Ishikawa (cell line): ENCODE results near the gene C5.

Experiments
- REST ChIP-seq: IDR thresholded peaks from 2 replicates; pipeline ENCODE4 v1.6.1; 2012; ENCODE audit warnings: low read depth, mild to moderate bottlenecking
- TF ChIP-seq, protein P1 (sequence below): IDR thresholded peaks from 2 replicates; pipeline ENCODE4 v1.6.1; 2012

GRCh38 chr9:121023064-121023463 is 27.0 kb downstream of the C5 start:
- no peak for TF ChIP-seq REST
- TF ChIP-seq, protein P1, sequence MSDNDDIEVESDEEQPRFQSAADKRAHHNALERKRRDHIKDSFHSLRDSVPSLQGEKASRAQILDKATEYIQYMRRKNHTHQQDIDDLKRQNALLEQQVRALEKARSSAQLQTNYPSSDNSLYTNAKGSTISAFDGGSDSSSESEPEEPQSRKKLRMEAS, result no peak
